ENCODE measurements around the gene BCAS3. TPM values are rescaled to one million over a fixed set of nuclear protein-coding genes. Genes with fewer than 3 reads are reported as not detected.

Gene BCAS3
- total and polyA plus RNA-seq, 12 donors, result 6.1 to 21.8 (median 17.2) TPM

- H3K27ac ChIP-seq, result peak overlapping the region in 2 of 10 donors; percentile 8 to 17
- no peaks in the 10 kb centered on the region for H3K9me3 ChIP-seq
- TF ChIP-seq CTCF (IDR thresholded peaks at IDR 0.05), result no peak
- intact Hi-C loops (cut with DNase I), result no loop called here
- DNase-seq (peak in 1 of 2 donors; percentile 31), ATAC-seq (peak in 7 of 8 donors; percentile 41 to 85 (median 70))
- H3K4me1 ChIP-seq, result peaks cover 0 to 11% (median 0%) of the 10 kb centered on the region in 9 donors
- H3K27me3 ChIP-seq, result peaks cover 0 to 14% (median 0%) of the 10 kb centered on the region in 7 donors
- H3K36me3 ChIP-seq, result no peaks in the 10 kb centered on the region
- WGBS, 2 donors, result 63 to 72% methylated on average over 8 of the region's 8 CpGs
- no peak overlapping the region for H3K4me3 ChIP-seq
These were observed 688.5 kb downstream of the BCAS3 start for GRCh38 chr17:61366076-61366714.

- Histone ChIP-seq H3K9me3 (no peaks in the 10 kb centered on the region), H3K4me1 (peaks cover 0 to 11% (median 0%) of the 10 kb centered on the region in 9 donors), H3K27me3 (peaks cover 0 to 10% (median 0%) of the 10 kb centered on the region in 7 donors), H3K4me3 (no peak overlapping the region), H3K36me3 (no peaks in the 10 kb centered on the region), H3K27ac (peak overlapping the region in 2 of 10 donors; percentile 8 to 17)
- ATAC-seq, result peak; percentile 91 to 99 (median 96)
- DNase-seq, result peak; percentile 66 to 69
- 42 to 59% methylated on average over 19 of the region's 19 CpGs for WGBS, 2 donors
- no peak for TF ChIP-seq CTCF (IDR thresholded peaks at IDR 0.05)
- intact Hi-C loops (cut with DNase I), result no loop called here
These were observed 689.2 kb downstream of the BCAS3 start for GRCh38 chr17:61366715-61367413.

- DNase-seq (no peak), ATAC-seq (no peak)
- Histone ChIP-seq H3K27me3 (peaks cover 0 to 6% (median 0%) of the 10 kb centered on the region in 7 donors), H3K4me3 (no peak overlapping the region), H3K4me1 (peaks cover 0 to 11% (median 0%) of the 10 kb centered on the region in 9 donors), H3K36me3 (no peaks in the 10 kb centered on the region), H3K9me3 (no peaks in the 10 kb centered on the region), H3K27ac (no peak overlapping the region)
- intact Hi-C loops (cut with DNase I), result no loop called here
- WGBS, 2 donors, result 96 to 97% methylated on average over 27 of the region's 27 CpGs
- TF ChIP-seq CTCF (IDR thresholded peaks at IDR 0.05), result no peak
These were observed 690.6 kb downstream of the BCAS3 start for GRCh38 chr17:61368049-61368831.

- Histone ChIP-seq H3K4me1 (peaks cover 0 to 11% (median 0%) of the 10 kb centered on the region in 9 donors), H3K27ac (no peak overlapping the region), H3K27me3 (peaks cover 0 to 4% (median 0%) of the 10 kb centered on the region in 7 donors), H3K36me3 (no peaks in the 10 kb centered on the region), H3K9me3 (no peaks in the 10 kb centered on the region), H3K4me3 (no peak overlapping the region)
- TF ChIP-seq CTCF (IDR thresholded peaks at IDR 0.05), result no peak
- WGBS, 2 donors, result 96% methylated on average over 7 of the region's 7 CpGs
- ATAC-seq (no peak), DNase-seq (no peak)
- intact Hi-C loops (cut with DNase I), result no loop called here
These were observed 691.3 kb downstream of the BCAS3 start for GRCh38 chr17:61368832-61369450.

Measured in heart right ventricle (tissue), 16 donors.